ENCODE data around the gene PLD1. TPM values are rescaled to one million over a fixed set of nuclear protein-coding genes. Genes with fewer than 3 reads are reported as not detected.

The PLD1 gene
- total RNA-seq, 6 donors from 2014 or later = 11.2 to 47.1 (median 15.6) TPM

DNA sequence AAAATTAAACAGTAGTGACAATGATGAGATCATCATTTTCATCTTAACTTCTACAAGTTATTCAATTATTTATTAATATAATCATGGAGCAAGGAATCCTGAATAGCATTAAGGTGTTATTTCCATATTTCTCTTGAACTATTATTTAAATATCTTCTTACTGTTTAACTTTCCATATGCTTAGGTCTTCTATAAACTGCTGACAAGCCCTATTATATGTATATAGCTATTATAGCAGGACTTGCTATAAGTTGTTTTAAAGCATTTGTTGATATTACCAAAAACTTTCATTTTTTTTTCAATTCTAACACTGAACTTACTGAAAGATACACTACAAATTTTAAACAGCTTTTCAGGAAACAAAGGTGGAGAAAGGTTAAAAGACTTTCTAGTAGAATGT, 76.7 kb downstream of the PLD1 start:
- Histone ChIP-seq H3K27ac (no peak overlapping the region), H3K4me1 (no peaks in the 10 kb centered on the region), H3K4me3 (no peak overlapping the region), H3K27me3 (no peaks in the 10 kb centered on the region), H3K36me3 (no peaks in the 10 kb centered on the region), H3K9me3 (no peaks in the 10 kb centered on the region)
- ATAC-seq (ENCODE audit: low FRiP score in 2 of 2) (no peak), DNase-seq (no peak)
- TF ChIP-seq, protein P1, sequence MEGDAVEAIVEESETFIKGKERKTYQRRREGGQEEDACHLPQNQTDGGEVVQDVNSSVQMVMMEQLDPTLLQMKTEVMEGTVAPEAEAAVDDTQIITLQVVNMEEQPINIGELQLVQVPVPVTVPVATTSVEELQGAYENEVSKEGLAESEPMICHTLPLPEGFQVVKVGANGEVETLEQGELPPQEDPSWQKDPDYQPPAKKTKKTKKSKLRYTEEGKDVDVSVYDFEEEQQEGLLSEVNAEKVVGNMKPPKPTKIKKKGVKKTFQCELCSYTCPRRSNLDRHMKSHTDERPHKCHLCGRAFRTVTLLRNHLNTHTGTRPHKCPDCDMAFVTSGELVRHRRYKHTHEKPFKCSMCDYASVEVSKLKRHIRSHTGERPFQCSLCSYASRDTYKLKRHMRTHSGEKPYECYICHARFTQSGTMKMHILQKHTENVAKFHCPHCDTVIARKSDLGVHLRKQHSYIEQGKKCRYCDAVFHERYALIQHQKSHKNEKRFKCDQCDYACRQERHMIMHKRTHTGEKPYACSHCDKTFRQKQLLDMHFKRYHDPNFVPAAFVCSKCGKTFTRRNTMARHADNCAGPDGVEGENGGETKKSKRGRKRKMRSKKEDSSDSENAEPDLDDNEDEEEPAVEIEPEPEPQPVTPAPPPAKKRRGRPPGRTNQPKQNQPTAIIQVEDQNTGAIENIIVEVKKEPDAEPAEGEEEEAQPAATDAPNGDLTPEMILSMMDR (IDR thresholded peaks at IDR 0.05) = no peak
- TF ChIP-seq POLR2A (IDR thresholded peaks at IDR 0.05) = no peak
- no peak for TF ChIP-seq POLR2AphosphoS5 (IDR thresholded peaks at IDR 0.05)
- TF ChIP-seq EP300 (IDR thresholded peaks at IDR 0.05) = no peak

DNA sequence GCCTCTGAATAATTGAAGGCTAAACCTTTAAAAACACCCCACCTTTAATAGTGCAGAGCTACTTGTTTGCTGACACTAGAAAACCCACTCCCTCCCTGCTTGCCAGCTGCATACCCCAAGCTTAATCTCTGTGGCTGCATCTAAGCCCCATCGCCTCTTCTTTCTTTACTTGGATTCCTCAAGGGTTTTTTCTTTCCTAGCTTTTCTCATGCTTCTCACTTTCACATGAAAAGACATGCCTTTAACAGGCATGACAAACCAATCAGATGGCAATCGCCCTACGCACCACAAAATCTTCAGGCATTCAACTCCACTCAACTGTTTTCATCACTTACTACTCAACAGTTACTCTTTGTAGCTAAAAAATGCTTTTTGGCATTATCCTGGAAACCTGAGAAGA, 77.5 kb downstream of the PLD1 start:
- no peak overlapping the region for H3K27ac ChIP-seq
- no peak overlapping the region for H3K4me3 ChIP-seq
- no peak for TF ChIP-seq EP300 (IDR thresholded peaks at IDR 0.05)
- no peak for TF ChIP-seq POLR2A (IDR thresholded peaks at IDR 0.05)
- no peak for TF ChIP-seq POLR2AphosphoS5 (IDR thresholded peaks at IDR 0.05)
- no peaks in the 10 kb centered on the region for H3K4me1 ChIP-seq
- H3K27me3 ChIP-seq = no peaks in the 10 kb centered on the region
- H3K9me3 ChIP-seq = no peaks in the 10 kb centered on the region
- whole genome bisulfite sequencing, 2 donors = 84 to 98% methylated on average over 3 of the region's 3 CpGs
- no peaks in the 10 kb centered on the region for H3K36me3 ChIP-seq
- DNase-seq = no peak
- ATAC-seq (ENCODE audit: low FRiP score in 2 of 2) = no peak

DNA sequence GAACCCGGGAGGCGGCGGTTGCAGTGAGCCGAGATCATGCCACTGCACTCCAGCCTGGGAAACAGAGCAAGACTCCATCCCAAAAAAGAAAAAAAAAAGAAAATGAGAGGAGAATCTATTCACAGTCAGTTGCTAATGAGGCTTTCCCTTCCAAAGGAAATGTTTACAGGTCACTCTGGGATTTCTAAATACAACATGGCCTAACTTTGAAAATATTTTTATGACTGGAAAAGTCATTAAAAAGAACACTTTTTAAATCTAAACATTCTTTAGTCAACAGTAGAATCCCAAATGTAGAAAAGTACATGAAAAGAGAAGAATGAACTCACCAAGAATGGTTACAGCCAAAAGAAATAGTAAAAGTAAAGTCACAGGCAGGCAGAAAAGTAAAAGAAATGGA, 78.6 kb downstream of the PLD1 start:
- no peak for ATAC-seq (ENCODE audit: low FRiP score in 2 of 2)
- DNase-seq = no peak
- Histone ChIP-seq H3K4me3 (no peak overlapping the region), H3K9me3 (no peaks in the 10 kb centered on the region), H3K27me3 (no peaks in the 10 kb centered on the region), H3K27ac (no peak overlapping the region), H3K4me1 (no peaks in the 10 kb centered on the region), H3K36me3 (no peaks in the 10 kb centered on the region)
- WGBS, 2 donors = 97 to 99% methylated on average over 4 of the region's 4 CpGs
- TF ChIP-seq POLR2A (IDR thresholded peaks at IDR 0.05) (no peak), POLR2AphosphoS5 (IDR thresholded peaks at IDR 0.05) (no peak), EP300 (IDR thresholded peaks at IDR 0.05) (no peak)
- TF ChIP-seq, protein P1 (IDR thresholded peaks at IDR 0.05) = no peak

DNA sequence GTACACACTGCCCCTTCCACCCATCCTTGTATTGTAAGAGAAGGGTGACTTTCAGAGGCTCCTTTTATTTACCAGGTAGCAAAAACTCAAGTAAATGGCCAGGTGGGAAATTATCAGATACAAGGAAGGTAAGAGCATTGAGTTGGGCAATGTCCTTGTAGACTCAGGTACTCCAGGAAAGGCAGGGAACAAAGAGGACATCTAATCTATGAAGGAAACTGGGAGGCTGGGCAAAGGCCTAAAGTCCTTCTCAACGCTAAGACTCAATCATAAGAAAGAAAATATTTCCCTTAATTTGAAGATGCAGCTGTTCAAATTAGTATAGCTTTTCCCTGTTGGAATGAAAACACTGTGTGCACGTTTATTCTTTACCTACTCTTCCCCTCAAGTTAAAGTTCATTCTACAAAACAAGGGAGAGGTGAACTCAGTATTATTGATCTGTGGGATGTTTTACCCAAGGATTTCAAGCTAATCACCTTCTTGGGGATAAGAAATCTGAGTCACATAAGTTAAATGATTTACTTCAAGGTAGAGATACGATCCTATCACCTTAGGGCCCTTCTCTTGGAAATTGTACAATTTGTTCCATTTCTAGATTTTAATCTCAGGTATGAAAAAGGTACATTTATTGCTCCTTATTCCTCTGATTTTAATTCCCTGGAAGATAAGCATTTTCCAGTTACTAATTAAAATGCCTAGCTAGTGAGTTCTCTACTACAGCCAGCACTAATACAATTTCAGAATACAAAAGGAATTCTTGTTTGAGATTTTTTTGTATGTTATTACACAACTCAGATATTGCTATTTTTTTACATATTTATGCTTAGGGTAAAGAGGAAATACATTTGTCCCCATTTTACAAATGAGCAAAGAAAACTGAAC, 80.6 kb downstream of the PLD1 start:
- H3K27me3 ChIP-seq = no peaks in the 10 kb centered on the region
- TF ChIP-seq POLR2AphosphoS5 (IDR thresholded peaks at IDR 0.05) (no peak), POLR2A (IDR thresholded peaks at IDR 0.05) (no peak)
- TF ChIP-seq, protein P1 (IDR thresholded peaks at IDR 0.05) = no peak
- no peak overlapping the region for H3K4me3 ChIP-seq
- no peaks in the 10 kb centered on the region for H3K4me1 ChIP-seq
- H3K27ac ChIP-seq = no peak overlapping the region
- ATAC-seq (ENCODE audit: low FRiP score in 2 of 2) (no peak), DNase-seq (no peak)
- WGBS, 2 donors = 83 to 85% methylated on average over 3 of the region's 3 CpGs
- H3K36me3 ChIP-seq = peaks cover 0 to 11% (median 2%) of the 10 kb centered on the region in 4 donors
- no peaks in the 10 kb centered on the region for H3K9me3 ChIP-seq

DNA sequence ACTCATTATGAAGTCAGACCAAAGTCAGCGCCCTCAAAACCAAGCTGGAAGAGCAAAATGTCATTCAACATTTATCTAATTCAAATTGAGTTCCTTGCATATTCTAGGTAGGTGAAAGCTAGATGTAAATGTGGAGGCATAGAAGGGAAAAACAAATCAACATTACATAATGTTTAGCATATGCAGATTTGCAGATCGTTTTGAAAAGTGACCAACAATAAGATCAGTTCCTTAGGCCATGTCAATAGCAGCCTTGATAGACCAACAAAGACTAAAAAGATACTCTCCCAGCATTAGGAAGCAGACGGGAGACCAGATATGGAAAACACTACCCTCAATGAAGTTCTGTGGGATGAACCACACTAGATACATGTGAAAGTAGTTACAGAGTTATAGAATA, 83.0 kb downstream of the PLD1 start:
- 80 to 87% methylated on average over 3 of the region's 3 CpGs for WGBS, 2 donors
- ATAC-seq (ENCODE audit: low FRiP score in 2 of 2) = no peak
- H3K36me3 ChIP-seq = peaks cover 0 to 26% (median 3%) of the 10 kb centered on the region in 4 donors
- H3K4me1 ChIP-seq = no peaks in the 10 kb centered on the region
- H3K9me3 ChIP-seq = no peaks in the 10 kb centered on the region
- no peak overlapping the region for H3K27ac ChIP-seq
- no peaks in the 10 kb centered on the region for H3K27me3 ChIP-seq
- no peak for TF ChIP-seq POLR2A (IDR thresholded peaks at IDR 0.05)
- TF ChIP-seq POLR2AphosphoS5 (IDR thresholded peaks at IDR 0.05) = no peak
- TF ChIP-seq, protein P1 (IDR thresholded peaks at IDR 0.05) = no peak
- no peak for TF ChIP-seq EP300 (IDR thresholded peaks at IDR 0.05)
- no peak for DNase-seq
- H3K4me3 ChIP-seq = no peak overlapping the region
